GM18868 (cell line): ENCODE measurements around the gene UCN.

Experiments
- ATAC-seq: cut with Tn5 transposase; IDR thresholded peaks from one replicate; pipeline ENCODE4 v1.9.1; 2021; ENCODE audit warnings: mild to moderate bottlenecking, moderate library complexity; ENCODE audit not compliant: unreplicated experiment

The UCN gene

DNA sequence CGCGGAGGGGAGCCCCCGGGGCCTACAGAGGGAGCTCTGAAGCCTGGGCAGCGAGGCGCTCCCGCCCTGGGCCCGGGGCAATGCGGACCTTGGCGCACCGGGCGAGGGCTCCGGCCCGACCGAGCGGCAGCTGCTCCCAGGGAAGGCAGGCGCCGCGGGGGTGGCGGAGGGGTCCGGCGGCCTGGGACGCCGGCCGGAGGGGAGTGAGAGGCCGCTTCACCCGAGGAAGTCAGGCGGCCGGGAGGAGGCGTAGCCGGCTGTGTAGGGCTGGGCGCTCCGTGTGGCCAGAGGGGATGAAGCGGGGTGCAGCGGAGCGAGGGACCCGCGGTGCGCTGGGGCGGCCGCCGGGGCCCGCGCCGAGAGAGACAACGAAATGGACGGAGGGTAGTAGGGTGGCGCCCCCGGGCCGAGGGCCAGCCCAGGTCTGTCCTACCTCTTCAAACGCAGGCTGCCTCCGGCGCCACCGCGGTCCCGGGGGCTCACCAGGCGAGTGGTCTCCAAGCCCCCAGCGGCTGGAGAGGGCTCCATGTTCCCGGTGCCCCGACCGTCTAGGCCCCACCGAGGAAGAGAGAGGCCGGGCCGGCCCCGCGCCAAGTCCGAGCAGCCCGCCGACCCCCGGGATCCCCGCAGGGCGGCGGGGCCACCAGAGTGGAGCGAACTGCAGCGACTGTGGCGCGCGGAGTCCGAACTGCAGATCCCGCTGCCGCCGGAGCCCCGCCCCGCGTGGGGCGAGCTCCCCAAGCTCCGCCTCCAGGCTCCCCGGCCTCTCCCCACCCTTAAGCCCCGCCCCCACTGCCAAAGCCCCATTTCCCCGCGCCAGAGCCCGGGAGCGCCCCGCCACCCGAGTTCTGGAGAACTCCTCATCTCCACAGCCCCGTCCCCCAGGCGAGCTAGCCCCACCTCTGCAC, 45.6 kb downstream of the UCN start, which contains the start of gene SLC30A3:
SLC30A3 (minus strand) TSS at position 669 of the 908 bp plus-strand sequence; CDS start at position 528, 141 bp downstream.
- ATAC-seq, result peak; percentile 45

DNA sequence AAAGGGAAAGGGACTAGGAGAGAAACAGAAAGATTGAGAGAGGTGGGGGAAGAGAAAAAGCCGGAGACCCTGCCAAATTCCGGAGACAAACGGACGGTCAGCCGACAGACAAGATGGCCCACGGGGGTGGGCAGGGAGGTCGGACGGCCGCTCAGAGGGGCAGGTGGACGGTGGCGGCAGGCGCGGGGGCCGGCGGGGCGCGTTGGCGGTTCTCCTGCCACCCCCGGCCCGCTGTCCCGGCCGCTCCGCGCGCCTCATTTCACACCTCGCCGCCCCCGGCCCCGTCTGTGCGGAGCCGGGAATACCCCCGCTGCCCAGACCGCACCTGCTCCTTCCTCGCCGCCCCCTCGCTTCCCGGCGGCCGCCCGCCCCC, 46.3 kb downstream of the UCN start:
- no peak for ATAC-seq

DNA sequence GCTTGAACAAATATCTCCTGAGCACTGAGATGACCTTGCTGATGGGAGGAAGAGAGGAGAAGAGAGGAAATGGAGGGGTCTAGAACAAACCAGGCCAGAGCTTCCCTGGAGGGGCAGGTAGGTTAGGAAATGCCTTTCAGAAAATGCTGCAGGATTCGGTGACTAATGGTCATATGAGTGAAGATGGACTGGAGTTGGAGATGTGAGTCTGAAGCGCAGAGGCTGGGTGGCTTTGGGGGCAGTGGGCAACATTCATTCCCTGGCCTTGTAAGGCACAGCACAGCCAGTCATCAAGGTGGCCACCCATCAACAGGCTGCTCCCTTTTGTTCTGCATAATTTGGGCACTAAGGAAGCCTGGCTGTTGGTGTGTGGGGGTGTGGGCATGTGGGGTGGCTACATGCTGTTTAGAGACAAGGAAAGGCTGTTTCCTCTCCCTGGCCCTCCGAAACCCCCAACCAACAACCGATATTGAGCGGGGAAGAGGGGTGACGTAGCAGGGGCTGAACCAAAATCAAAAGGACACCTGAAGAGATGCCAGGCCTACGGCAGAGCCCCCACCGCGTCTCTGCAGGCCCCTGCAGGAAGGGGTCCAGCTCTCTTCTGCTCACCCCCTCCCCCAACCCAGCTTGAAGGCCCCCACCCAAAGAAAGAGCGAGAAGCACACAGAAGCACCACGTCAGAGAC, 46.9 kb downstream of the UCN start:
- no peak for ATAC-seq

DNA sequence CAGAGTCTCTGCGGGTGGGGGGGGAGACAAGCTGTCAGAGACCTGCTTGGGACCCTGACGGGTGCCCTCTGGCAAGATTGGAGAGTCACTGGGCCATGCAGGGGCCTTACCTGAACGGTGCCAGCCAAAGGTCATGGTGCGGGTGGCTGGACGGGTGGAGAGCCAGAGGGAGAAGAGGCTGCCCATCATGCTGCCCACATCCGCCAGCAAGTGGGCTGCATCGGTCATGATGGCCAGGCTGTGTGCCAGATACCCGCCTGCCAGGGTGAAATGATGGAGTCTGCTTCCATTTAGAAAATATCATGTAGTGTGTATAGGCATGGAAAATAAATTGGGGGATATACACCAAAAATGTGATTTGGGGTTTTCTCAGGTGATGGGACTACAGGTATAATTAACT, 50.2 kb downstream of the UCN start:
- ATAC-seq, result no peak
